GM12801 (cell line): ENCODE measurements around the gene MNS1.

ENCODE experiments used
- CTCF ChIP-seq: IDR thresholded peaks from one replicate; pipeline ENCODE4 v1.5.1; 2011; ENCODE audit warnings: control low read depth; ENCODE audit not compliant: insufficient read length; ENCODE audit errors: extremely low read depth

The MNS1 gene

GRCh38 chr15:56468401-56468800, 3.5 kb upstream of the MNS1 start:
- TF ChIP-seq CTCF: no peak

GRCh38 chr15:56467616-56468015, 2.7 kb upstream of the MNS1 start:
- no peak for TF ChIP-seq CTCF

GRCh38 chr15:56460947-56461346, 4.0 kb downstream of the MNS1 start:
- no peak for TF ChIP-seq CTCF

GRCh38 chr15:56460071-56460470, 4.9 kb downstream of the MNS1 start:
- TF ChIP-seq CTCF: no peak

- no peak for TF ChIP-seq CTCF
Observed at GRCh38 chr15:56459096-56459495, 5.8 kb downstream of the MNS1 start.

GRCh38 chr15:56456229-56456628, 8.7 kb downstream of the MNS1 start:
- no peak for TF ChIP-seq CTCF

- no peak for TF ChIP-seq CTCF
Observed at GRCh38 chr15:56454836-56455235, 10.1 kb downstream of the MNS1 start.

- no peak for TF ChIP-seq CTCF
Observed at GRCh38 chr15:56445746-56446145, 19.2 kb downstream of the MNS1 start.
